ENCODE measurements around the gene RAB9B.

RAB9B gene, protein sequence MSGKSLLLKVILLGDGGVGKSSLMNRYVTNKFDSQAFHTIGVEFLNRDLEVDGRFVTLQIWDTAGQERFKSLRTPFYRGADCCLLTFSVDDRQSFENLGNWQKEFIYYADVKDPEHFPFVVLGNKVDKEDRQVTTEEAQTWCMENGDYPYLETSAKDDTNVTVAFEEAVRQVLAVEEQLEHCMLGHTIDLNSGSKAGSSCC

DNA sequence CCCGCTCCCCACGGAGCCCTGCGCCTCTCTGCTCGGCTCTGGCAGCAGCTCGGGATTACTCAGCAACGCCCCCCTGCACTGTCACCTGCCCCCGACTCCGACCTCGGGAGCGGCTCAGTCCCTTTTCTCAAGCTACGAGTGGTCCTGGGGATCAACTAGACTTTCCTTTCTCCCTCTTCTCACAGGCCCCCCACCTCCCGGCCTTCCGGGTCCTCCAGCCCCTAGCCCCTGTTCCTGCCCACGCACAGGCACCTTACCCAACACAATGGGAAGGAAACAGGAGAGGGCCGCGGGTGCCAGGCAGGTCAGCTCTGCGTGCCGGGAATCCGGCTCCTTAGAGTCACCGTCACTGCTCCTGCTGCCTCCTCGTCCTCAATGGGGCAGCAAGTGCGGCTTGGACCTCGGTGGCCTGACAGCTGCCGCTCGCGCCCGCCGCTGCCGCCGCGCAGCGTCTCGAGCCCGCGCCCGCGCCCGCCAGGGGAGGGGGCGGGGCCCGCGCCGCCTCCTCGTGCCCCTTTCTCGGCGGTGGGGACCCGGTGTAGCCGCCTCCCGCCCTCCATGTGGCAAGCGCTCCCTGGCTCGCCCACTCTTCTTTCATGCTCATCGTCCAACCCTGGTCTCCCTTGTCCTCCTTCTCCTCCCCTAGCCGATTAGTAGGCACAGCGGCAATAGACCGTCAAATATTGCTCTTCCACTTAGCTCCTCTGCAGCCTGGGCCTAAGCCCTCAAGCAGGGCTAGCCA lies at the start of gene RAB9B:
RAB9B (minus strand) TSS at position 455 of the 742 bp plus-strand sequence. CDS start 6,473 bp downstream, outside the sequence.
- Histone ChIP-seq H3K9me3 (ENCODE audit: insufficient read depth, low read depth, low read length) (no peaks in the 10 kb centered on the region), H3K27ac (ENCODE audit: low read length) (no peak within 1 kb of the TSS), H3K36me3 (ENCODE audit: insufficient read depth, low read depth, low read length) (no peaks in the 10 kb centered on the region), H3K4me3 (ENCODE audit: low read length) (peak within 1 kb of the TSS; percentile 69), H3K4me1 (ENCODE audit: insufficient read depth, low read length) (no peaks in the 10 kb centered on the region), H3K27me3 (ENCODE audit: insufficient read depth, low read length) (peaks cover 37% of the 10 kb centered on the region), H3K9ac (ENCODE audit: low read depth, low read length) (no peak within 1 kb of the TSS)

DNA sequence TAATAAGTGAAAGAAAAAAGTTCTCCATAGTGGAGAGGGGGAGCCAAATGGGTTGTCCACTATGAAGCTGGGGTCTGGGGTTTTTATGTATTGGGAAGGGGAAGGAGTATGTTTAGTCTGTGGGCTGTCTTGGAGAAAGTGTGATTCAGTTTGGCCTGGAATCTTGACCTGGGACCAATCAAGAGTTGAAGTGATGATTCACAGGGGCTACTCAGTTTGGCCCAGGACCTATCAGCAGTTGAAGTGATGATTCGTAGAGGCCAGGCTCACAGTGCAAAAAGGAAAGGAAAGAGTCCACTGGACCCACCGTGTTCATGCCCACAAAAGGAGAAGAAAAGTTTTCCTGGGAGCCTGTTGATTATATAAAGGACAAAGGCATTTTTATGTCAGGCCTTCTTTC lies 47.3 kb upstream of the RAB9B start:
- Histone ChIP-seq H3K4me3 (ENCODE audit: low read length) (no peak overlapping the region), H3K4me1 (ENCODE audit: insufficient read depth, low read length) (no peaks in the 10 kb centered on the region), H3K9me3 (ENCODE audit: insufficient read depth, low read depth, low read length) (no peaks in the 10 kb centered on the region), H3K27me3 (ENCODE audit: insufficient read depth, low read length) (no peaks in the 10 kb centered on the region), H3K9ac (ENCODE audit: low read depth, low read length) (no peak overlapping the region), H3K27ac (ENCODE audit: low read length) (no peak overlapping the region), H3K36me3 (ENCODE audit: insufficient read depth, low read depth, low read length) (no peaks in the 10 kb centered on the region)

DNA sequence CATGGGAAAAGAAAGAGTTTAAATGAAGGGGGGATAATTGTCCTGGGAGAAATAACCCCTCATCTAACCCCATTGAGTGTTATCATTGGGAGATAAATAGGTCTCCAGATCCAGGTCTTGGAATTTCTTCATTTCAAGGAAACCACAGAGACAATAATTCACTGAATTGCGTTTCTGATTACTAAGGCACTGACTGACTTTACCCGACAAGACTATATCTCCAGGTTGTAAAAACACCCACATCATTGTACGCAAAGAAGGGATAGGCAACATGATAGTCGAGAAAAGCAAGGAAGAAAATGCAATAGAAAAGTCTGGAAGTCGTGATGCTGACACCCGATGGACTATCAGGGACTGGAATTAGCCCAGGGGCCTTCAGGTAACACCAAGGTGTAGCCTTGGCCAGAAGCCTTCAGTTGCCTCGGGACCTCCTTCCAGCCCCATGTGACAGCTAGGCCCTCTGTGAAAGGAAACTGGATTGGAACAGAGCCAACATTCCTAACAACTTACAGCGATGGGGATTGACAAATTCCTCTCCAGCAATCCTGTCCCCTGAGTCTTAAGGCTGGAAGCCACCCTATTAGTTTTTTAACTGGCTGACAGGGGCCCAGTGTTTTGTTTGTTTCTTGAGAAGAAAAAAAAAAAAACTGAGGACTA lies 46.5 kb upstream of the RAB9B start:
- no peaks in the 10 kb centered on the region for H3K9me3 ChIP-seq (ENCODE audit: insufficient read depth, low read depth, low read length)
- H3K36me3 ChIP-seq (ENCODE audit: insufficient read depth, low read depth, low read length), result no peaks in the 10 kb centered on the region
- no peak overlapping the region for H3K27ac ChIP-seq (ENCODE audit: low read length)
- H3K9ac ChIP-seq (ENCODE audit: low read depth, low read length), result no peak overlapping the region
- H3K4me1 ChIP-seq (ENCODE audit: insufficient read depth, low read length), result no peaks in the 10 kb centered on the region
- H3K4me3 ChIP-seq (ENCODE audit: low read length), result no peak overlapping the region
- no peaks in the 10 kb centered on the region for H3K27me3 ChIP-seq (ENCODE audit: insufficient read depth, low read length)

DNA sequence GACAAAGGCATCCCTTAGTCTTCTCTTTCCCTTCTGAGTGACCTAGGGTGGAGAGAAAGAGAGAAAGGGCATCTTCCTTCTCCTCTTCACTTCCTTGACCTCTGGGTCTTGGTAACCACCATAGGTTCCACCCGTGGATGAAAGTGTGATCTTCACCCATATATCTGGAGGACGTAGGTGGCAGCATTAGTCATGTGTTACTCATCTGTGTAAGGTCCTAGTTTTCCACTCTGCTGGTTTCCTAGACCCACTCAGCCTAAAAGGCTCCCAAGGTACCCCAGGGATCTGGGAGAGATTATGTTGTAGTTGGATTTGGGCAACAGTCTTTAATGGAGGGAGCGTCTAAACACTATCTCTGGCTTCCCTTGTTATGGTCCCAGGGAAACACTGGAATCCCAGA lies 45.5 kb upstream of the RAB9B start:
- no peak overlapping the region for H3K9ac ChIP-seq (ENCODE audit: low read depth, low read length)
- H3K9me3 ChIP-seq (ENCODE audit: insufficient read depth, low read depth, low read length), result no peaks in the 10 kb centered on the region
- no peak overlapping the region for H3K4me3 ChIP-seq (ENCODE audit: low read length)
- H3K27me3 ChIP-seq (ENCODE audit: insufficient read depth, low read length), result no peaks in the 10 kb centered on the region
- no peaks in the 10 kb centered on the region for H3K36me3 ChIP-seq (ENCODE audit: insufficient read depth, low read depth, low read length)
- H3K27ac ChIP-seq (ENCODE audit: low read length), result no peak overlapping the region
- no peaks in the 10 kb centered on the region for H3K4me1 ChIP-seq (ENCODE audit: insufficient read depth, low read length)

DNA sequence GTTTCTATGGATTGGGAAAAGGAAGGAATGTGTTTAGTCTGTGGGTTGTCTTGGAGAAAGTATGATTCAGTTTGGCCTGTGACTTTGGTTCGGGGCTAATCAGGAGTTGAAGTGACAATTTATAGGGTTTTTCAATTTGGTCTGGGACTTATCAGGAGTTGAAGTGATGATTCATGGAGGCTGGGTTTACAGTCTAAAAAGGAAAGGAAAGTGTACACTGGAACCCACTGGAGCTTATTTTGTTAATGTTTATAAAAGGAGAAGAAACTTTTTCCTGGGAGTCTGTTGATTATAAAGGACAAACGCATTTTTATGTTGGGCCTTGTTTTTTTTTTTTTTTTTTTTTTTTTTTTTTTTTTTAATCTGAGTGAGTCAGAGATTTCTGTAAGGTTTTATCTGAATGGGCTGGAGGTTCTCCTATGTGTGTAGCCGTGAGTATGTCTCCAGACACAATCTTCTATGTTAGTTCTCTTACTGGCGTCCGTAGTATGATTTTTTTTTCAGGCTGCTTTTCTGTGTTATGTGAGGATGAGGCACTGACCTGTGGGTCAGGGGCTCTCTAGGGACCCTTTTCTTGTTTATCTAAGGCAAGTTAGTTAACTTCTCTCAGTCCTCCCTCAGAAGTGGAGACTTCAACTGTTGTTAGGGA lies 33.0 kb upstream of the RAB9B start:
- H3K36me3 ChIP-seq (ENCODE audit: insufficient read depth, low read depth, low read length), result no peaks in the 10 kb centered on the region
- H3K4me1 ChIP-seq (ENCODE audit: insufficient read depth, low read length), result no peaks in the 10 kb centered on the region
- H3K27ac ChIP-seq (ENCODE audit: low read length), result no peak overlapping the region
- H3K9me3 ChIP-seq (ENCODE audit: insufficient read depth, low read depth, low read length), result no peaks in the 10 kb centered on the region
- H3K27me3 ChIP-seq (ENCODE audit: insufficient read depth, low read length), result no peaks in the 10 kb centered on the region
- no peak overlapping the region for H3K4me3 ChIP-seq (ENCODE audit: low read length)
- H3K9ac ChIP-seq (ENCODE audit: low read depth, low read length), result no peak overlapping the region

DNA sequence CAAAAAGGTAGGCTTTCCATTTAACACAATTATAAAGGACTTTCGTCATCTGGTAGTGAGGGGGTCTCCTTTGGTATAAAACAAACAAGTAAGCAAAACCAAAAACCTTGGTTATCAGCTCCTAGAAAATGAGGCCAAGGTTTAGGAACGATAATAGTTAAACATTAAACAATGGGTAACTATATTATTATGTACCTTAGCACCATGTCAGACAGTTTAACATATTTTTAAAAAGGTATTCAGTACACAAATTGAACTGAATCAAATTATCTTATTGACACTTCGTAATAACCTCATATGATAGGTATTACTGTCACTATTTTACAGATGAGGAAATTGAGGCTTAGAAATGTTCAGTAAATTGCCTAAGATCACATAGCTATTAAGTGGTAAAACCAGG lies 32.1 kb upstream of the RAB9B start:
- Histone ChIP-seq H3K36me3 (ENCODE audit: insufficient read depth, low read depth, low read length) (no peaks in the 10 kb centered on the region), H3K27ac (ENCODE audit: low read length) (no peak overlapping the region), H3K9me3 (ENCODE audit: insufficient read depth, low read depth, low read length) (no peaks in the 10 kb centered on the region), H3K9ac (ENCODE audit: low read depth, low read length) (no peak overlapping the region), H3K27me3 (ENCODE audit: insufficient read depth, low read length) (no peaks in the 10 kb centered on the region), H3K4me1 (ENCODE audit: insufficient read depth, low read length) (no peaks in the 10 kb centered on the region), H3K4me3 (ENCODE audit: low read length) (no peak overlapping the region)

DNA sequence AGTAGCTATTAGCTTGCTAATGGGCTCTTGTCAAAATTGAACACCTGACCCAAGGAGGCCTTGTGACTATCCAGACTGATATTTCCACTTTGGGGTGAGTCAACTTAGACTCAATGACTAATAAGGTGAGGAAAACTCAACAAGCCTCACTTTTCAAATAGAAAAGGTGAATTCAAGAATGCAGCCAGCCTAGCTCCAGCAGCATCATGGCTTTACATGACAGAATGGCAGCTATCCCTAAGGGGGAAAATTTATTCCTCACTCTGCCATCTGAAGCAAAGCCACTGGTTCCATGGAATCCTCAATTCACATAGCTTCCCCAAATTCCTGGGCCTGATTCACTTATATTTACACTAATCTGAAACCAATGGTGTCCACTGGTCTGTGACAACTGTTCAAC lies 29.1 kb upstream of the RAB9B start:
- Histone ChIP-seq H3K27me3 (ENCODE audit: insufficient read depth, low read length) (no peaks in the 10 kb centered on the region), H3K9ac (ENCODE audit: low read depth, low read length) (no peak overlapping the region), H3K4me1 (ENCODE audit: insufficient read depth, low read length) (no peaks in the 10 kb centered on the region), H3K9me3 (ENCODE audit: insufficient read depth, low read depth, low read length) (no peaks in the 10 kb centered on the region), H3K4me3 (ENCODE audit: low read length) (no peak overlapping the region), H3K27ac (ENCODE audit: low read length) (no peak overlapping the region), H3K36me3 (ENCODE audit: insufficient read depth, low read depth, low read length) (no peaks in the 10 kb centered on the region)

DNA sequence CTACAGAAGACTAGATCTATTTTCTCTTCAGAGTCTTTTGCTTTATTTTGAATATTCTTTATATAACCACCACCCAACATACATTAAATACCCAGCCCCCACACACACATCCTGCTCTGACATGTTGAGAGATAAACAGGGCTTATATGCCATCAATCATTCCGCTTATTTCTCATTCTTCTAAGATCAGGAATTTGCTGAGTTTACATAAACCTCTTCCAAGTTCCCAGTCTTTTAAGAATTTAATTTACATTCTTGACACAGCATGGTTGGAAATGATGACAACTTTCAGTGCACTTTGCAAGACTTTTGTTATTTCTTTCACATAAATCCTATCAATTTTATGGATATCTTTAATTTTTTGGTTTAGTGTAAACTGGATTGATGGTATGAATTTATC lies 17.5 kb upstream of the RAB9B start:
- no peaks in the 10 kb centered on the region for H3K27me3 ChIP-seq (ENCODE audit: insufficient read depth, low read length)
- no peaks in the 10 kb centered on the region for H3K4me1 ChIP-seq (ENCODE audit: insufficient read depth, low read length)
- no peak overlapping the region for H3K4me3 ChIP-seq (ENCODE audit: low read length)
- H3K36me3 ChIP-seq (ENCODE audit: insufficient read depth, low read depth, low read length), result no peaks in the 10 kb centered on the region
- H3K27ac ChIP-seq (ENCODE audit: low read length), result no peak overlapping the region
- H3K9me3 ChIP-seq (ENCODE audit: insufficient read depth, low read depth, low read length), result no peaks in the 10 kb centered on the region
- no peak overlapping the region for H3K9ac ChIP-seq (ENCODE audit: low read depth, low read length)

DNA sequence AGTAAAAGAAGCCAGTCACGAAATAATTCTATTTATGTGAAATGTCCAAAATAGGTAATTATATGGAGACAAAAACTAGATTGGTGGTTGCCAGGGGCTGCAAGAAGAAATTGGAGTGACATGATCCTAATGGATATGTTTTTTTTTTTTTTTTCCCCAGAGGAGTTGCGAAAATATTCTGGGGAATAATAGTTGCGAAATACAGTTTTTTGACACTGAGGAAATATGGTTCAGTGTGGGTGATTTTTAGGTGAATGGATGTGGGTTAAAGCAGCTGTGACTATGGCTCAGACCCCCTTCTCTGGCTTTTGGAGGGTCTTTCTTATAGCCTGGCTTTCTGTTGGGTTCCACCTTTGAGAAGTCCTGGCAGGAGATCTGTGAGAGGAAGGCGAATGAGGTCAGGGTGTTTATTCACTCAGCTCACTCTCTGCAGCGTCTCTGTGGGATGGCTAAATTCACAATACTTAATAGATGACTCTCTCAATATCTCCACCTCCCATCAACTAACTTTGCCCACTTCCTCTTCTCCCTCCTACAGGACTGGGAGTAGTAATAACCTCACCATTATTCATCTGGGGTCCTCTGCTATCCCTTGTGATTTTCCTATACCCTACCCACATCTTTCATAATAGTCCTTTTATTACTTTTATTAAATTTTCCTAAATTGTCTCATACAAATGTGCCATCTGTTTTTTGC lies 15.3 kb upstream of the RAB9B start:
- H3K4me1 ChIP-seq (ENCODE audit: insufficient read depth, low read length), result no peaks in the 10 kb centered on the region
- no peak overlapping the region for H3K4me3 ChIP-seq (ENCODE audit: low read length)
- H3K9ac ChIP-seq (ENCODE audit: low read depth, low read length), result no peak overlapping the region
- no peaks in the 10 kb centered on the region for H3K9me3 ChIP-seq (ENCODE audit: insufficient read depth, low read depth, low read length)
- no peaks in the 10 kb centered on the region for H3K36me3 ChIP-seq (ENCODE audit: insufficient read depth, low read depth, low read length)
- no peak overlapping the region for H3K27ac ChIP-seq (ENCODE audit: low read length)
- H3K27me3 ChIP-seq (ENCODE audit: insufficient read depth, low read length), result no peaks in the 10 kb centered on the region

DNA sequence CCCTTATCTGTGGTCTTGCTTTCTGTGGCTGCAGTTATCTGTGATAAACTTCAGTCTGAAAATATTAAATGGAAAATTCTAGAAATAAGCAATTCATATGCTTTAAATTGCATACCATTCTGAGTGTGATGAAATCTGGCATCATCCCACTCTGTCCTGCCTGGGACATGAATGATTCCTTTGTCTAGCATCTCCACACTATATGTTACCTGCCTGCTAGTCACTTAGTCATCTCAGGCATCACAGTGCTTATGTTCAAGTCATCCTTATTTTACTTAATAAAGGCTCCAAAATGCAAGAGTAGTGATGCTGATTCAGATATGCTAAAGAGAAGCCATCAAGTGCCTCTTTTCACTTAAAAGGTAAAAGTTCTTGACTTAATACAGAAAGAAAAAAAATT lies 14.3 kb upstream of the RAB9B start:
- no peaks in the 10 kb centered on the region for H3K27me3 ChIP-seq (ENCODE audit: insufficient read depth, low read length)
- H3K27ac ChIP-seq (ENCODE audit: low read length), result no peak overlapping the region
- H3K4me1 ChIP-seq (ENCODE audit: insufficient read depth, low read length), result no peaks in the 10 kb centered on the region
- H3K36me3 ChIP-seq (ENCODE audit: insufficient read depth, low read depth, low read length), result no peaks in the 10 kb centered on the region
- no peaks in the 10 kb centered on the region for H3K9me3 ChIP-seq (ENCODE audit: insufficient read depth, low read depth, low read length)
- H3K9ac ChIP-seq (ENCODE audit: low read depth, low read length), result no peak overlapping the region
- no peak overlapping the region for H3K4me3 ChIP-seq (ENCODE audit: low read length)

DNA sequence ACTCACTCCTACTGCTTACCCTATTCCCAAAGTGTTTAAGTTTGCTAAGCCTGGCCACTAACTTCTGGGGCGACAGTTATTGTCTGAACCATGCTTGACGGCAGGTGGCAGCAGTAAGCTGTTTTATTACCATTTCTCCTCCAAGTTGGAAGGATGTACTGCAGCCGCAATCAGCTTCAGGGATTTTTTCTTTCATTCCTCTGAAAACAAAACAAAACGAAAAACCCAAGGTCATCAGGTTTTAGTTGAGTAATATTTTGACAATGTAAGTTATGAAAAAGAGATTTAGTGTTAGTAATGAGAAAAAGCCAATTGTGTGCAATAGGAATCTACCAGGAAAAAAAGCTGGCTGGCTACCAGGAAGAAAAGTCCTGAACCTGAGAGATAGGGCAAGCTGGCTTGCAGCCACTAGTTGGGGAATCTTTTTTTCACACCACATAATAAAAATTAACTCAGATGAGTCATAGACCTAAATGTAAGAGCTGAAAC lies 13.2 kb upstream of the RAB9B start:
- Histone ChIP-seq H3K9ac (ENCODE audit: low read depth, low read length) (no peak overlapping the region), H3K9me3 (ENCODE audit: insufficient read depth, low read depth, low read length) (no peaks in the 10 kb centered on the region), H3K36me3 (ENCODE audit: insufficient read depth, low read depth, low read length) (no peaks in the 10 kb centered on the region), H3K4me1 (ENCODE audit: insufficient read depth, low read length) (no peaks in the 10 kb centered on the region), H3K4me3 (ENCODE audit: low read length) (no peak overlapping the region), H3K27me3 (ENCODE audit: insufficient read depth, low read length) (no peaks in the 10 kb centered on the region), H3K27ac (ENCODE audit: low read length) (no peak overlapping the region)

Data from iPS-20b (cell line).